ENCODE measurements around the gene NEURL1.
A peak's percentile ranks its signal among the peaks of the same experiment; 100 is the strongest.

Gene NEURL1

DNA sequence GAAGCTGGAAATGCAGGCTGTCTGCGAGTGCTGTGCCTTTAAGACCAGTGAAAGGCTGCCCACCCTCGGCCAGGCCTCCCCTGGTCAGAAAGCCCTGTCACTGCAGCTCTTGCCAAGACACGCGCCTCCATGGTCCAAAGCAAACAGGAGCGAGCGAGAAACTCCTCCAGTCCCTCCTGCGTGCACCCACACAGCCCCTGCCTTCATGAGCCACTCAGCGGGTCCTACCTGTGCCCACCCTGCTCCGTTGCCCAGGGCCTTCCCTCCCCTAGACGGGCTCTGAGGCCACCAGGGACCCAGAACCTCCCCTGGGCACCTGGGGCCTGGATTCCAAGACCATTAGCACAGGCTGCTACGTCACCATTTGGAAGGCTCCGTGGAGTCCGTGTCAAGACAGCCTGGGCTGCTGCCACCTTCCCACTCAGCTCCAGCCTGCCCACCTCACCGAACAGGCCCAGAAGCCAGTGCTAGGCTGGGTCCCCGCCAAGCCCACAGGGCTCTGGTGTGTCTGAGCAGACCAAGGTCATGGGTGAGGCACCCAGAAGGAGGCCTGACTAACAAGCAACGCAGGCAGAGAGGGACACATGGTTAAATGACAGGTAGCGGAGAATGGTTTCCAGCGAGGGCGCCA is 144.5 kb downstream of the NEURL1 start:
- H3K4me1 ChIP-seq (ENCODE audit: control insufficient read depth, insufficient read depth, low read length) = peaks cover 10% of the 10 kb centered on the region
- peak overlapping the region; percentile 32 for H3K9ac ChIP-seq (ENCODE audit: low read depth, low read length)
- H3K36me3 ChIP-seq (ENCODE audit: control insufficient read depth, insufficient read depth, low read length) = peaks cover 3% of the 10 kb centered on the region
- H3K9me3 ChIP-seq (ENCODE audit: control insufficient read depth, insufficient read depth, low read length) = no peaks in the 10 kb centered on the region
- H3K4me3 ChIP-seq (ENCODE audit: low read depth, low read length) = no peak overlapping the region
- no peaks in the 10 kb centered on the region for H3K27me3 ChIP-seq (ENCODE audit: control insufficient read depth, insufficient read depth, low read length)

GRCh38 chr10:103638948-103639347 is 145.4 kb downstream of the NEURL1 start:
- Histone ChIP-seq H3K36me3 (ENCODE audit: control insufficient read depth, insufficient read depth, low read length) (peaks cover 3% of the 10 kb centered on the region), H3K4me3 (ENCODE audit: low read depth, low read length) (no peak overlapping the region), H3K9ac (ENCODE audit: low read depth, low read length) (no peak overlapping the region), H3K4me1 (ENCODE audit: control insufficient read depth, insufficient read depth, low read length) (peaks cover 10% of the 10 kb centered on the region), H3K27me3 (ENCODE audit: control insufficient read depth, insufficient read depth, low read length) (no peaks in the 10 kb centered on the region), H3K9me3 (ENCODE audit: control insufficient read depth, insufficient read depth, low read length) (no peaks in the 10 kb centered on the region)

DNA sequence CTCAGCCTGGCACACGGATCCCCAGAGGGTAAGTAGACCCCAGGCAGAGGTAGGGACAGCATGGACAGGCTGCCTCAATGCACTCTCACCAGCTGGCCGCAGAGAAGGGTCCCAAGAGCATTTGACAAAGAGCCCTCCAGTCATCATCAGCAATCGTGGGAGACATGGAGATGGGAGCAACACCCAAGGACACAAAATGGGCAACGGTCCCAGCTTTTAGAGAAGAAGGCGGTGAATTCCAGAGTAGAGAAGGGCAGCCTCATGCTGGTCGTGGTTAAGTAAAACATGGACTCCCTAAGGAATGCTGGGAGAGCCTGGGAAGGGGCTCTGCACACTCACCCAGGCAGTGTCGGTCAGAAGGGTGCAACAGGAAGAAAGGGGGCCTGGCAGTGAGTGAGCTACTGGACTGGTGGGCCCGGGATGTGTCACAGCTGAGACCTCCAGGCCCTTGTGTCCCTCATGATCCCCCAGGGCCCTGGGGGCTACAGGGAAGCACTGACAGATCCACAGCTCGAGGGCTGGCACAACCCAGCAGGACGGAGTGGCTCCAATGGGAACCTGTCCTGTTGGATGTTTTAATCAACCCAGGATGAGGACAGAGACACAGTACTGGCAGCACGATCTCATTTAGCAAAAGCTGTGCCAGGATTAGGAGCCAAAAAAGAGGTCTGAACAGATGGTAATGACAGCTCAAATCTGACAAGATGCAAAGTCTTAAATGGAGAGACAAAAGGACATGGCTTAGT is 147.1 kb downstream of the NEURL1 start:
- H3K4me3 ChIP-seq (ENCODE audit: low read depth, low read length) = no peak overlapping the region
- no peaks in the 10 kb centered on the region for H3K9me3 ChIP-seq (ENCODE audit: control insufficient read depth, insufficient read depth, low read length)
- peaks cover 3% of the 10 kb centered on the region for H3K36me3 ChIP-seq (ENCODE audit: control insufficient read depth, insufficient read depth, low read length)
- no peak overlapping the region for H3K9ac ChIP-seq (ENCODE audit: low read depth, low read length)
- H3K4me1 ChIP-seq (ENCODE audit: control insufficient read depth, insufficient read depth, low read length) = peaks cover 8% of the 10 kb centered on the region
- no peaks in the 10 kb centered on the region for H3K27me3 ChIP-seq (ENCODE audit: control insufficient read depth, insufficient read depth, low read length)

- H3K9me3 ChIP-seq (ENCODE audit: control insufficient read depth, insufficient read depth, low read length) = no peaks in the 10 kb centered on the region
- peaks cover 3% of the 10 kb centered on the region for H3K36me3 ChIP-seq (ENCODE audit: control insufficient read depth, insufficient read depth, low read length)
- H3K4me3 ChIP-seq (ENCODE audit: low read depth, low read length) = no peak overlapping the region
- no peaks in the 10 kb centered on the region for H3K27me3 ChIP-seq (ENCODE audit: control insufficient read depth, insufficient read depth, low read length)
- no peak overlapping the region for H3K9ac ChIP-seq (ENCODE audit: low read depth, low read length)
- H3K4me1 ChIP-seq (ENCODE audit: control insufficient read depth, insufficient read depth, low read length) = peaks cover 8% of the 10 kb centered on the region
Measured at GRCh38 chr10:103641326-103641725, 147.8 kb downstream of the NEURL1 start.
